ENCODE measurements around the gene CPA4.

GRCh38 chr7:130270947-130271800 is 21.8 kb upstream of the CPA4 start:
- TF ChIP-seq POLR2A (IDR thresholded peaks at IDR 0.05; ENCODE audit: low read depth, low read length) (no peak), TAF1 (IDR thresholded peaks at IDR 0.05; ENCODE audit: borderline replicate concordance, low read depth, low read length) (no peak), POLR2AphosphoS5 (IDR thresholded peaks at IDR 0.05; ENCODE audit: low read depth, low read length) (no peak)

Data from GM12892 (cell line).